ENCODE results near the gene MYO1A.

The MYO1A gene

GRCh38 chr12:57051011-57051410 lies 1.1 kb upstream of the MYO1A start:
- no peak overlapping the region for H3K4me3 ChIP-seq (ENCODE audit: low read depth, low read length)
- TF ChIP-seq, protein P1, sequence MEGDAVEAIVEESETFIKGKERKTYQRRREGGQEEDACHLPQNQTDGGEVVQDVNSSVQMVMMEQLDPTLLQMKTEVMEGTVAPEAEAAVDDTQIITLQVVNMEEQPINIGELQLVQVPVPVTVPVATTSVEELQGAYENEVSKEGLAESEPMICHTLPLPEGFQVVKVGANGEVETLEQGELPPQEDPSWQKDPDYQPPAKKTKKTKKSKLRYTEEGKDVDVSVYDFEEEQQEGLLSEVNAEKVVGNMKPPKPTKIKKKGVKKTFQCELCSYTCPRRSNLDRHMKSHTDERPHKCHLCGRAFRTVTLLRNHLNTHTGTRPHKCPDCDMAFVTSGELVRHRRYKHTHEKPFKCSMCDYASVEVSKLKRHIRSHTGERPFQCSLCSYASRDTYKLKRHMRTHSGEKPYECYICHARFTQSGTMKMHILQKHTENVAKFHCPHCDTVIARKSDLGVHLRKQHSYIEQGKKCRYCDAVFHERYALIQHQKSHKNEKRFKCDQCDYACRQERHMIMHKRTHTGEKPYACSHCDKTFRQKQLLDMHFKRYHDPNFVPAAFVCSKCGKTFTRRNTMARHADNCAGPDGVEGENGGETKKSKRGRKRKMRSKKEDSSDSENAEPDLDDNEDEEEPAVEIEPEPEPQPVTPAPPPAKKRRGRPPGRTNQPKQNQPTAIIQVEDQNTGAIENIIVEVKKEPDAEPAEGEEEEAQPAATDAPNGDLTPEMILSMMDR (IDR thresholded peaks at IDR 0.05; ENCODE audit: low read depth, low read length): no peak

DNA sequence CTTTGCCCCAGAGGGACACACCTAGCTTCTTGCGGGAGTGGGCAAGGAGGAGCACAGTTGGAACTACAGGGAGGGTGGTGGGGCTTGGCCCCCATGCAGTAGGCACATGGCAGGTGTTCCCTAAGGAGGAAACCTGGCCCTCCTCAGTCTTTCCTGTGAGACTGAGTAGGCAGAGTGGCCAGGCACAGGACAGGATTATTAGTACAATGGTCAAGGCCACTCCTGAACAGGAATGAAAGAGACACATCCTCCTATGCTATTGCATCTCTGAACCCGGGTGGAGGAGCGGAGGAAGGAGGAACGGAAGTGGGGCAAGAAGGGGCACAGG lies 846 bp downstream of the MYO1A start:
- TF ChIP-seq, protein P1 (IDR thresholded peaks at IDR 0.05; ENCODE audit: low read depth, low read length): no peak
- H3K4me3 ChIP-seq (ENCODE audit: low read depth, low read length): no peak overlapping the region

DNA sequence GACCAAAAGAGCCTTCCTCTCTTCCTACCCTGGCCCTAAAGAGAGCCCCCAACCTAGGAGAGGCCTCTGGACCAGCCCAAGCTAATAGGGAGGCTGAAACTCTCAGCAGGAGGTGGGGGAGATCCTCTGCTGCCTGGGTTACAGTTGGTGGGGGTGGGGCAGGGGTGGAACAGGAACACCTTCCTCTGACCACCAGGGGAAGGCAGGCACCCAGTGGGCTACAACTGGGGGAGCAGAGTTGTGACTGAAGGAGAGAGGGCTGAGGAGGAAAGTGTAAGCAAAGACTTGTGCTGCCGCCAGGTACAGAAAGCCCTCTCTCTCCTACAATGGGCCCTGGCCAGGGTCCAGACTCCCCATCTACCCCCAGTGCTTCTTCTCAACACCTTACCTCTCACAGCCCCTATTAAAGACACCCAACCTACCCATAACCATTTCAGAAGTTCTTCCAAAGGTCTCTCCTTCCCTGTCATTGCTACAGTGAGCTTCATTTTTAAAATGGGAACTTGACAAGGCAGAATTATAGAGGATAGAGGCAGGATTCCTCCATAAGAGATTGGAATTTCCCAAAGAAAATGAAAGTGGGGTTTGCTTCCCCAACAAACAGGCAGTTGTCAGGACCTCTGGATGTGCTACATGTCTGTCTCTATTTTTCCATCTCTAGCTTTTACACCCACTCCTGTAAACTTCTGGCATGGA lies 1.4 kb downstream of the MYO1A start:
- H3K4me3 ChIP-seq (ENCODE audit: low read depth, low read length): no peak overlapping the region
- TF ChIP-seq, protein P1 (IDR thresholded peaks at IDR 0.05; ENCODE audit: low read depth, low read length): no peak

- H3K4me3 ChIP-seq (ENCODE audit: low read depth, low read length): no peak overlapping the region
- TF ChIP-seq, protein P1 (IDR thresholded peaks at IDR 0.05; ENCODE audit: low read depth, low read length): no peak
Measured at GRCh38 chr12:57047981-57048380, 1.9 kb downstream of the MYO1A start.

- H3K4me3 ChIP-seq (ENCODE audit: low read depth, low read length): no peak overlapping the region
- TF ChIP-seq, protein P1 (IDR thresholded peaks at IDR 0.05; ENCODE audit: low read depth, low read length): no peak
Measured at GRCh38 chr12:57046947-57047890, 2.7 kb downstream of the MYO1A start.

GRCh38 chr12:57046086-57046791 lies 3.7 kb downstream of the MYO1A start:
- TF ChIP-seq, protein P1 (IDR thresholded peaks at IDR 0.05; ENCODE audit: low read depth, low read length): no peak
- no peak overlapping the region for H3K4me3 ChIP-seq (ENCODE audit: low read depth, low read length)
